ENCODE measurements around the gene ALDH4A1.

Gene ALDH4A1

GRCh38 chr1:18902523-18903290 lies at the start of gene ALDH4A1:
Gene ALDH4A1 (minus strand): TSS chr1:18902555. CDS start chr1:18902523, 32 bp downstream.
- DNase-seq, result peak; percentile 92

- DNase-seq, result peak; percentile 65
Observed at GRCh38 chr1:18951818-18952391, 49.5 kb upstream of the ALDH4A1 start.

- DNase-seq, result no peak
Observed at GRCh38 chr1:18951416-18951815, 49.1 kb upstream of the ALDH4A1 start.

- no peak for DNase-seq
Observed at GRCh38 chr1:18950401-18951026, 48.2 kb upstream of the ALDH4A1 start.

GRCh38 chr1:18949686-18950400 lies 47.5 kb upstream of the ALDH4A1 start:
- no peak for DNase-seq

GRCh38 chr1:18948913-18949685 lies 46.7 kb upstream of the ALDH4A1 start:
- no peak for DNase-seq

GRCh38 chr1:18948048-18948912 lies 45.9 kb upstream of the ALDH4A1 start:
- DNase-seq, result peak; percentile 62

GRCh38 chr1:18947570-18947969 lies 45.2 kb upstream of the ALDH4A1 start:
- DNase-seq, result no peak

- no peak for DNase-seq
Observed at GRCh38 chr1:18946550-18947381, 44.4 kb upstream of the ALDH4A1 start.

- DNase-seq, result no peak
Observed at GRCh38 chr1:18945401-18945849, 43.1 kb upstream of the ALDH4A1 start.

- DNase-seq, result no peak
Observed at GRCh38 chr1:18944810-18945209, 42.5 kb upstream of the ALDH4A1 start.

- DNase-seq, result no peak
Observed at GRCh38 chr1:18943914-18944572, 41.7 kb upstream of the ALDH4A1 start.

GRCh38 chr1:18943162-18943561 lies 40.8 kb upstream of the ALDH4A1 start:
- no peak for DNase-seq

- no peak for DNase-seq
Observed at GRCh38 chr1:18942340-18942739, 40.0 kb upstream of the ALDH4A1 start.

GRCh38 chr1:18941221-18942141 lies 39.1 kb upstream of the ALDH4A1 start:
- no peak for DNase-seq

- DNase-seq, result no peak
Observed at GRCh38 chr1:18940303-18941020, 38.1 kb upstream of the ALDH4A1 start.

- no peak for DNase-seq
Observed at GRCh38 chr1:18939398-18940302, 37.3 kb upstream of the ALDH4A1 start.

Data from activated naive CD4-positive, alpha-beta T cell treated with anti-CD3 and anti-CD28 coated beads, Interleukin-2, amount 50 U/mL, for 16 hours (primary cell).